Stimulated activated CD4-positive, alpha-beta T cell treated with anti-CD3 and anti-CD28 coated beads, Interleukin-12 subunit alpha, Interleukin-12 subunit beta, amount 100 ng/mL, for 48 hours (primary cell): ENCODE measurements around the gene ONECUT2.

Source experiments
- DNase-seq, 3 donors: peaks; one replicate each; pipeline ENCODE4 v3.0.0-alpha.2; 2020; ENCODE audit warnings: low read depth in 2 of 3, low spot score in 1 of 3

The ONECUT2 gene

GRCh38 chr18:57431002-57431382 lies 4.2 kb upstream of the ONECUT2 start:
- DNase-seq, result no peak

- DNase-seq, result no peak
Observed at GRCh38 chr18:57431467-57432080, 3.6 kb upstream of the ONECUT2 start.

GRCh38 chr18:57432140-57432539 lies 3.0 kb upstream of the ONECUT2 start:
- no peak for DNase-seq

GRCh38 chr18:57432751-57433400 lies 2.3 kb upstream of the ONECUT2 start:
- no peak for DNase-seq

DNA sequence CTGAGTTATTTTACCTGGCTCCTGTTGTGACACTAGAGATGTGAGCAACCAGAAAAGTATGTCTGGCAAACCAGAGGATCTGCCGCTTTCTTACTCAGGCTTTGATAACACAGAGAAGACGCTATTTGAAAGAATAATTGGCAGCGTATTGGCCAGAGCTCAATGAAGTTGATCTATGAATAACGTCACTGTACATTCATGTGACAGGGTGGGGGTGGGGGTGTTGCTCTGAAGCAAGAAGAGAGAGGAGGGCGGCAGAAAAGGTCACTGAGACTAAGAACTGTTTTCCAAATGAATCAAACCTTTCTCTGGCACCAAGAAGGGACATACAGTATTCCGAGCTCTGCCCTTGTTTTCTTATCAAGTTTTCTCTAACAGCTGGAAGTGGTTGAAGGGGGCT lies 1.7 kb upstream of the ONECUT2 start:
- DNase-seq, result no peak

DNA sequence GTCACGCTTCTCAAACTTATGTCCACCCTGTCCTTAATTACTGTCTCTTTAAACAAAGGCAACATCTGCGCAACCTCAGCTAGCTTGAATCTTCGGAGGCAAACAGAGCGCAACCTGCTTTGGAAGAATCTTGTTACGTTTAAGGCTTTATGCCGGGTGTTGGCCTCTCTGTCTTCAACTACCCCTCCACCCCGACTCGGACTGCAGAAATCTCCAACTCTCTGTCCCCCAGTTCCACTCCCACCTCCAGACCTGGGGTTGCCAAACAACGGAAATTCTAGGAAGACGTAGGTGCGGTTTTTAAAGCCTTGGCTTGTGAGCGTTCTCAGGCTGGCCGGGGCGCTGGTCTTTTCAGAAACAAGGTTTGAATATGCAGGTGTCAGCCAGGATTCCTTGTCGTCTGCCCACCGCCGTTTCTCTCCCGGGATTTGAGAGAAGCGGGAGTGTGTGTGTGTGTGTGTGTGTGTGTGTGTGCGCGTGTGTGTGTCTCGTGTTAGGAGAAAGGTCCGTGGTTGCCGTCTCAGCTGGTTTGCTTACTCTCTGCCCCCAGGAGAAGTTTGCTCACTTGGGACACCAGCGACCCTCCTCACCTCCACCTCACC lies 1.1 kb upstream of the ONECUT2 start:
- no peak for DNase-seq

- DNase-seq, result no peak
Observed at GRCh38 chr18:57435846-57436190, 644 bp downstream of the ONECUT2 start.

DNA sequence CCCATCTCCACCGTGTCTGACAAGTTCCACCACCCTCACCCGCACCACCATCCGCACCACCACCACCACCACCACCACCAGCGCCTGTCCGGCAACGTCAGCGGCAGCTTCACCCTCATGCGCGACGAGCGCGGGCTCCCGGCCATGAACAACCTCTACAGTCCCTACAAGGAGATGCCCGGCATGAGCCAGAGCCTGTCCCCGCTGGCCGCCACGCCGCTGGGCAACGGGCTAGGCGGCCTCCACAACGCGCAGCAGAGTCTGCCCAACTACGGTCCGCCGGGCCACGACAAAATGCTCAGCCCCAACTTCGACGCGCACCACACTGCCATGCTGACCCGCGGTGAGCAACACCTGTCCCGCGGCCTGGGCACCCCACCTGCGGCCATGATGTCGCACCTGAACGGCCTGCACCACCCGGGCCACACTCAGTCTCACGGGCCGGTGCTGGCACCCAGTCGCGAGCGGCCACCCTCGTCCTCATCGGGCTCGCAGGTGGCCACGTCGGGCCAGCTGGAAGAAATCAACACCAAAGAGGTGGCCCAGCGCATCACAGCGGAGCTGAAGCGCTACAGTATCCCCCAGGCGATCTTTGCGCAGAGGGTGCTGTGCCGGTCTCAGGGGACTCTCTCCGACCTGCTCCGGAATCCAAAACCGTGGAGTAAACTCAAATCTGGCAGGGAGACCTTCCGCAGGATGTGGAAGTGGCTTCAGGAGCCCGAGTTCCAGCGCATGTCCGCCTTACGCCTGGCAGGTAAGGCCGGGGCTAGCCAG lies 1.2 kb downstream of the ONECUT2 start:
- DNase-seq, result no peak

GRCh38 chr18:57436965-57437333 lies 1.8 kb downstream of the ONECUT2 start:
- DNase-seq, result no peak

DNA sequence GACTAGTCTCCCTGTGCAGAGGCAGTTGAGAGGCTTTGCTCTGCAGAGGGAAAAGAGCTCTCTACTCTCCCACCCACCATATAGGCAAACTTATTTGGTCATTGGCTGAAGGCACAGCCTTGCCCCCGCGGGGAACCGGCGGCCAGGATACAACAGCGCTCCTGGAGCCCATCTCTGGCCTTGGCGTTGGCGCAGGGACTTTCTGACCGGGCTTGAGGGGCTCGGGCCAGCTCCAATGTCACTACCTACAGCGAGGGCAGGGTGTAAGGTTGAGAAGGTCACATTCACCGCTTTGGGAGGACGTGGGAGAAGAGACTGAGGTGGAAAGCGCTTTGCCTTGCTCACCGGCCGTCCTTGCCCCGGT lies 2.2 kb downstream of the ONECUT2 start:
- DNase-seq, result no peak

DNA sequence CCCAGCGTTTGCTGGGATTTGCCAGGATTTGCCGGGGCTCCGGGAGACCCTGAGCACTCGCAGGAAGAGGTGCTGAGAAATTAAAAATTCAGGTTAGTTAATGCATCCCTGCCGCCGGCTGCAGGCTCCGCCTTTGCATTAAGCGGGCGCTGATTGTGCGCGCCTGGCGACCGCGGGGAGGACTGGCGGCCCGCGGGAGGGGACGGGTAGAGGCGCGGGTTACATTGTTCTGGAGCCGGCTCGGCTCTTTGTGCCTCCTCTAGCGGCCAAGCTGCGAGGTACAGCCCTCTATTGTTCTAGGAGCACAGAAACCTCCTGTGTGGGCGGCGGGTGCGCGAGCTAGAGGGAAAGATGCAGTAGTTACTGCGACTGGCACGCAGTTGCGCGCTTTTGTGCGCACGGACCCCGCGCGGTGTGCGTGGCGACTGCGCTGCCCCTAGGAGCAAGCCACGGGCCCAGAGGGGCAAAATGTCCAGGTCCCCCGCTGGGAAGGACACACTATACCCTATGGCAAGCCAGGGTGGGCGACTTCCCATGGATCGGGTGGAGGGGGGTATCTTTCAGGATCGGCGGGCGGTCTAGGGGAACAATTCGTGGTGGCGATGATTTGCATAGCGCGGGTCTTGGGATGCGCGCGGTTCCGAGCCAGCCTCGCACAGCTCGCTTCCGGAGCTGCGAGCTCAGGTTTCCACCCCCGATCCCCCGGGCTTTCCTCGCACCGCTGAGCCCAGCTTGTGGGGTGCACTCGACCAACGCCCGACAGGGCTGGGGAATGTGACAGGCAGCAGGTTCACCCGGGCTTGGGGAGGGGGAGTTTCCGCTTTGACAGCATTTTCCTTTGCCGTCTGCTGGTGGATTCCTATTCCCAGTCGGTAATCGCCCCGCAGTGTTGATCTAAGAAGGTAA lies 2.8 kb downstream of the ONECUT2 start:
- DNase-seq, result peak; percentile 62 to 77 (median 63)

DNA sequence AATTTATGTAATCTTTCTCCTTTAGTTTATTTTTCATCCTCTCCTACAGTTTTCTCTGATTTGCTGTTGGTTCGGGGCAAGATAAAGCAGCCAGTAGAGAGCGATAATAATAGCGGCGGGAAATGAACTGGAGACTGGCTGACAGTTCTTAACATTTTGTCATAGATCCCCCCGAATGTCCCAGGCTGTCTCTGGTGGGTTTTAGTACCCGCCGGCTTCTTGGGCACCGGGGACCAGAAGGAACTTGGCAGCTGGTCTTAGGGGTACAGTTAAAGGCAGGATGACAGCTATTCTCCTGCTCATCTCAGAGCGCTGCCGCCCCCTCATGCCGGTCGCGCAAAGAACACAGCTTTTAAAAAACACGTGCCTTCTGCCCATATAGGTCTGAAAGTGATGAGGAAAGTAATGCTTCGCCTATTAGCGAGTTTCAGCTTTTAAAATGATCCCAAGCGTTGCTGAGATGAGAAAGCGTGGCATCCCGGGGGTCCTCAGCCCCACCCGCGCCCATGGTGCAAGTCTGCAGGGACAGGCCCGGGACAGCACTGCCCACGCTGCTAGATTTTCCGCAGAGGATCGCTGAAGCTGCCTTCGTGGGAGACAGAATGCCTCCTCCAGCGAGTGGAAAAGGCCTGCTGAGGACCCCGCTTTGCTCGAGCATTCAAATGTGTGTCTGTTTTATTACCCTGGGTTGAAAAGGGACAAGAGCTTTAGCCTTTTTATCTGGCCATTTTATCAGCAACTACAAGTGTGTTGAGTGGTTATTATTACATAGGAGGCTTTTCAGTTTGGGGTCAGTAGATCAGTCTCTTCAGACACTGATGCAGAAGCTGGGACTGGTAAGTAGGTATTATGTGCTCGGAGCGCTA lies 3.8 kb downstream of the ONECUT2 start:
- no peak for DNase-seq

DNA sequence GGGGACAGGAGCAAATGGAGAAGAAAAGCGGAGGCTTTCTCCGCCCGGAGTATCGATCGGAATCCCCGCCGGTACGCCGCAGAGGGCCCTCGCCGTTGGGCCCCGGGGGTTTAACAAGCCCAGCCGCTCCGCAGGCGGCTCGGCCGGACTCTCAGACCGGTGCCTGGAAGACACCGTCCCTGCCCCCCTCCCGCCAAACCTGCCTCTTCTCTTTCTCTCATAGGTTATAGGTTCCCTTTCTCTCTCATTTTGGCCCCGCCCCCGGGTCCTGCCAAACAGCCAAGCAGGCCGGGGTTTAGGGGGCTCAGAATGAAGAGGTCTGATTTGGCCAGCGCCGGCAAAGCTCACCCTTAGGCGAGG lies 4.4 kb downstream of the ONECUT2 start:
- no peak for DNase-seq

DNA sequence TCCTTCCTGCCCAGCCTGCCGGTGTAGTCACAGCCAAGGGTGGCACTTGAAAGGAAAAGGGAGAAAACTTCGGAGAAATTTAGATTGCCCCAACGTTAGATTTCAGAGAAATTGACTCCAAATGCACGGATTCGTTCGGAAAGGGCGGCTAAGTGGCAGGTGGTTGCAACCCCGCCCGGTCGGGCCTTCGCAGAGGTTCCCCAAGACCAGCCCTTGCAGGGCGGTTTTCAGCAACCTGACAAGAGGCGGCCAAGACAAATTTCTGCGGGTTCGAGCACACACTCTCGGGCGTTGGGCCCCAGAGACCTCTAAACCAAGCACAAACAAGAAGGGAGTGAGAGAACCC lies 4.8 kb downstream of the ONECUT2 start:
- DNase-seq, result no peak

DNA sequence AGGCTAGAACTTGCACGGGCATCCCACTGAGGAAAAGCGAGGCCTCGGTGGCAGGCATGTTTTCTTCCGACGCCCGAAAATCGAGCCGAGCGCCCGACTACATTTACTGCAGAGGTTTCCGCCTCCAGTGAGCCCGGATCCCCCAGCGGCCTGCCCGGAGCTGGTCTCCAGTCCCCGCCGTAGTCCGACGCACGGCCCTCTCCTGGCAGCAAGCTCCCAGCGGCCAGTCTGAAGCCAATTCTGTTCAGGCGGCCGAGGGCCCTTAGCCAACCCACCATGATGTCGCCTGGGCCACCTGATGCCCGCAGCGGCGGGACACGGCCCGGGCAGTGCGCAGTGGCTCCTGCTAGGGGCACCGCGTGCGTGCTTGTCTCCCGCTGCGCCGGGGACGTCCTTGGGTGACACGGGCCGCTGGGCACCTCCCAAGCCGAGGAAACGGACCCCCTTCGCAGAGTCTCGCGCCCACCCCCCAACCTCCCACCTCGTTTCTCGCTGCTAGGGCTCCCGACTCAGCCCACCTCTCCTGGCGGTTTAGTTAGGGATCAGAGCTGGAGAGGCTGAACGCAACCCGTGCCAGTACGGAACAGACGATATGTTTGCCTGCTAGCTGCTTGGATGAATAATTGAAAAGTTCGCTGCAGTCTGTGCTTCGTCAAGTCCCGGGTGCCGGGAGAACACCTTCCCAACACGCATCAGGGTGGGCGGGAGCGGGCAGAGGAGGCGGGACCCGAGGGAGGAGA lies 5.3 kb downstream of the ONECUT2 start:
- no peak for DNase-seq

DNA sequence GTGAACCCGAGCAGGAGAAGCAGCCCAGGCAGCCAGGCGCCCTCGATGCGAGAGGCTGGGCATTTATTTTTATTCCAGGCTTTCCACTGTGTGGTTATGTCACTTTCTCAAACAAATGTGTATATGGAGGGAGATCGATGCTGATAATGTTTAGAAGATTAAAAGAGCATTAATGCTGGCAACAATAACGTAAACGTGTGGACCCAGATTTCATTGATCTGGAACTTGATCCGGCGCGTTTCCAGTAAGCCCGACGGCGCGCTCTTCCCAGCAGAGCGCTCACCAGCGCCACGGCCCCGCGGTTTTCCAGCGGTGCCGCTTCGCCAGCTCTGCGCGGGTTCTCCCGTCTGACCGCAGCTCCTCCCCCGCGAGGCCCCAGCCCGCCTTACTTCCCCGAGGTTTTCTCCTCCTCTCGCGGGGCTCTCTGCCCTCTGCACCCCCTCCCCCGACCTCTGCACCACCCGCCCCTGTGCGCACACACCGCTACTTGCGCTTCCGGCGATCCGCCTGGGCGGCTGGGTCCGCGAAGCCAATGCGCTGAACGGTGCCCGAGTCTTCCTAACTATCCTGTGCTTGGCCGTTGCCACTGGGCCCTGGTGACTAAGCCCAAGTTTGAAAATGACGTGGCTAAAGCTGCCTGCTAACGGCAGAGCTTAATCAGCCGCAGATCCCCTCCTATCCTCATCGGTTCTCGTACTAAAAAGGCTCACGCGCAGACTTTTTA lies 6.1 kb downstream of the ONECUT2 start:
- peak in 1 of 3 donors; percentile 15 for DNase-seq

DNA sequence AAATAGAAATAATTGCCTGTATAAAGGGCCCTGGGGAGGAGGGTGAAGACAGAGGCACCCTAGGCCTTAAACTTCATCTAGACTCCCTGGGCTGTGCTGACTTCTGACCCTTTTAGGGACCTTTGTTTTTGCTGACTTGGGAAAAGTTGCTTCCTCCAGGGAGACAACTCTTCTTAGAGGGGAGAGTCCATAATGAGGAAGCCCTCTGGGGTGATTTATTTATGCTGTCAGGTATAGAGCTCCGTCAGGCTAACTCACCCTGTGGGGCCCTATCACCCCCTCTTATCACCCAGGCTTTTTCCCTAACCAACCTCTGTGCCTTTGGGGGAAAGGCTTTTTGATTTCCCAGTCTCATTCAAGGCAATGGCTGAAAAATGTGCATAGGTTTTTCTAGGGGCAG lies 8.1 kb downstream of the ONECUT2 start:
- DNase-seq, result no peak

DNA sequence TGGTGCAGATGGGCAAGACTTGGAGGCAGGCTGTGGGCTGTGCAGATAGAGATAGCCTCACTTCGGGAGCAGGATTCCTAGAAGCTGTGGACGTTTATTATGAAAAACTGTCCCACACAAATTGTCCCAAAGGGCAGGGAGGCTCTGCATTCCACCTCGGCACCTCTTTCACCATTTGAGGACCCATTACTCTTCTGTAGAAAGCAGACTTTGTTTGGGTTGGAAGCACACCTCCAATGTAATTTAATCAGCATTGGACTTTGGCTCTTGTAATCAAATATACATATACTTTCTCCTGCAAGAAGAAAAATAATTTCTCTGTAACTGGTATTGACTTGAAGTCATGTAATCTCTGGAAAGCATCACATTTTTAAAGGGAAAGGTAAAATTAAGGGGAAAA lies 8.5 kb downstream of the ONECUT2 start:
- DNase-seq, result no peak

GRCh38 chr18:57444301-57444759 lies 9.2 kb downstream of the ONECUT2 start:
- no peak for DNase-seq
